Brain microvascular endothelial cell (primary cell): Measurements from ENCODE around the gene SPATA4.

ENCODE experiments used
- DNase-seq: peaks from one replicate; pipeline ENCODE4 v3.0.0-alpha.2; 2020
- H3K27ac ChIP-seq: fragments of 250-450 bp; sonication (Bioruptor Pico); 2 replicates; pipeline ENCODE4 v1.5.1; 2020; ENCODE audit warnings: mild to moderate bottlenecking, moderate library complexity
- H3K27me3 ChIP-seq: fragments of 250-450 bp; sonication (Bioruptor Pico); replicated peaks from 2 replicates; pipeline ENCODE4 v1.5.1; 2020; ENCODE audit warnings: mild to moderate bottlenecking
- H3K36me3 ChIP-seq: fragments of 250-450 bp; sonication (Bioruptor Pico); replicated peaks from 2 replicates; pipeline ENCODE4 v1.5.1; 2020; ENCODE audit warnings: mild to moderate bottlenecking
- H3K4me3 ChIP-seq: 2 replicates; pipeline ENCODE4 v1.5.1; 2011; ENCODE audit warnings: low read depth, mild to moderate bottlenecking, control low read depth, low read length, moderate library complexity
- CTCF ChIP-seq: IDR thresholded peaks from 2 replicates; pipeline ENCODE4 v1.5.1; 2011; ENCODE audit warnings: low read depth, mild to moderate bottlenecking, moderate library complexity, low read length, control low read depth, inconsistent platforms; ENCODE audit errors: missing control alignments
- in situ Hi-C: cut with HindIII; loops from 2 replicates; pipeline ENCODE4 v1.10.0; 2017; ENCODE audit warnings: low sequenced_read_pairs, low pct_ligation_motif_present

The SPATA4 gene

GRCh38 chr4:176205299-176205698 is 9.9 kb upstream of the SPATA4 start:
- TF ChIP-seq CTCF: no peak
- no peak for DNase-seq
- in situ Hi-C loops: no loop called here
- H3K27ac ChIP-seq: no peak overlapping the region
- H3K4me3 ChIP-seq: no peak overlapping the region
- no peaks in the 10 kb centered on the region for H3K27me3 ChIP-seq
- no peaks in the 10 kb centered on the region for H3K36me3 ChIP-seq

DNA sequence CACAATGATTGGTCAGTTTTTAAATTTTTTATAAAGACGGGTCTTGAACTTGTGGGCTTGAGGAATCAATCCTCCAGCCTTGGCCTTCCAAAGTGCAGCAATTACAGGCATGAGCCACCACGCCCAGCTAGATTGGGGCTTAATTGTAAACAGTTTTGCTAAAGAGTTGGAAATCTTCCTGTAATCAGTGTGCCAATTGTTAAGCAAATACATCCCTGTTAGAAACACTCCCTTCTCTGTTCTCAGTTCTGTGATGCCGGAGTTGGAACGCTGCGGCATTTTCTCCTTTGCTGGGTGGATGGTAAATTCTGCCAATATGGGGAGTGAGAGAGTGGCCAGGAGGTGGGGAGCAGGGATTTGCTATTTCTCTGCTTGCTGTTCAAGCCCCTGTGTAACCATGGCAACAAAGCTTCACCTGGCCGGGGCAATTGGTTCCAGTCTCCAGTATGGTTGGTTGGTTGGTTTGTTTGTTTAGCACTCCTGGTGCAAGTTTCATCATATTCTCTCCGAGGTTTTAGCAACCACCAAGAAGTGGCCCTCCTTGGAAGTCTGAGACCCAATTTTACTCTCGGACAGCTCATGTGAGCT is 3.0 kb upstream of the SPATA4 start:
- no peak for TF ChIP-seq CTCF
- DNase-seq: no peak
- Histone ChIP-seq H3K36me3 (no peaks in the 10 kb centered on the region), H3K27ac (no peak overlapping the region), H3K27me3 (no peaks in the 10 kb centered on the region), H3K4me3 (no peak overlapping the region)
- in situ Hi-C loops: no loop called here

GRCh38 chr4:176193938-176194337 is 1.4 kb downstream of the SPATA4 start:
- DNase-seq: peak; percentile 49
- Histone ChIP-seq H3K36me3 (no peaks in the 10 kb centered on the region), H3K4me3 (no peak overlapping the region), H3K27me3 (no peaks in the 10 kb centered on the region), H3K27ac (peak overlapping the region; percentile 29)
- no peak for TF ChIP-seq CTCF
- in situ Hi-C loops: no loop called here

DNA sequence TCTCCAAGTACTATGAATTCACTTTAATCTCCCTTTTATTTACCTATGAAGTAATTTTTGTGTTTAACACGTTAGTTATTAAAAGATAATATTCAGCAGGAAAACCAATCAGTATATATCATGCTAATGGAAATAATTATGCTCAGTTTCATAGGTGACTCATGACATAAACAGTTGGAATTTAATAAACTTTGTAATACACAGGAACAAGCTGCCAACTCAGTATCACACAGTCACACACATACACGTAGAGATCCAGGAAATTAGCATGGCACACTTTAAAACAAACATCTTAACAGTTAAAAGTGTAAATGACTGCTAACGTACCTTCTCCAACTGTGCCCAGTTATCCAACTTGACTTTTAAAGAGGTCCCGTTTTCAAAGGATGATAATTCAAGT is 2.3 kb downstream of the SPATA4 start:
- Histone ChIP-seq H3K27ac (no peak overlapping the region), H3K4me3 (no peak overlapping the region), H3K36me3 (no peaks in the 10 kb centered on the region), H3K27me3 (no peaks in the 10 kb centered on the region)
- no peak for DNase-seq
- no peak for TF ChIP-seq CTCF
- in situ Hi-C loops: no loop called here

DNA sequence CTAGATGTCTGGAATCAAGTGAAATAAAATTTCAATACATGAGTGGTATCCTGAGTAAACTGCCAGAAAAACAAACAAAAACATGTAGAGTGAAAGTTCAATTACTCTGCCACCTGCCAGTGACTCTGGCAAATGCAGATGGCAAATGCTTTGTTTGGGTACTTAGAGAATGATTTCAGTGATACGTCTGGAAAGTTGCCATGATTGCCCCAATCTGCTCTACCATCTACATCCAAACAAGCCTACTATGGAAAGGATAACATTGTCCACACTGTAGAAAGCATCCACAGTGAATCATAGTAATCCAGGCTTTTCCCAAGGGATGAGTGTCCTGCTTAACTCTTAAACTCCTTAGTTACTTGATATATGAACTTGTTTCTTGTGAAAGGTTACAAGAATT is 3.4 kb downstream of the SPATA4 start:
- Histone ChIP-seq H3K4me3 (no peak overlapping the region), H3K27me3 (no peaks in the 10 kb centered on the region), H3K27ac (no peak overlapping the region), H3K36me3 (no peaks in the 10 kb centered on the region)
- DNase-seq: no peak
- TF ChIP-seq CTCF: no peak
- in situ Hi-C loops: no loop called here
